Measurements from ENCODE around the gene HPS4. TPM values are rescaled to one million over a fixed set of nuclear protein-coding genes. Genes with fewer than 3 reads are reported as not detected.

The HPS4 gene
- total and polyA plus RNA-seq, 2 of the 8 experiments (the other 6 are each of a cell fraction or from before 2014, with no cell fraction given) = 28.0 to 35.2 TPM

GRCh38 chr22:26483439-26484359 lies at the start of gene HPS4, which contains the start of gene SRRD (continued):
- no peak for TF ChIP-seq CHD2 (IDR thresholded peaks at IDR 0.05; ENCODE audit: low read length)
- TF ChIP-seq CTCF (IDR thresholded peaks at IDR 0.05; ENCODE audit: control extremely low read depth in 1 of 3, insufficient read depth in 1 of 3, low read depth in 1 of 3, low read length in 3 of 3) = no peak
- TF ChIP-seq JUN (IDR thresholded peaks at IDR 0.05; ENCODE audit: low read depth, low read length) = no peak
- TF ChIP-seq TAF7 (optimal IDR thresholded peaks at IDR 0.05; ENCODE audit: borderline replicate concordance, low read depth, low read length) = peak; percentile 87
- TF ChIP-seq KDM5A (IDR thresholded peaks at IDR 0.05; ENCODE audit: low read length) = peak; percentile 89
- TF ChIP-seq RNF2 (IDR thresholded peaks at IDR 0.05; ENCODE audit: borderline replicate concordance, low read depth, low read length, missing control alignments, poor library complexity, severe bottlenecking) = no peak

Measured in H1 (cell line).